ENCODE measurements around the gene AVL9.

GRCh38 chr7:32532086-32532485 lies 36.8 kb downstream of the AVL9 start:
- TF ChIP-seq CTCF (IDR thresholded peaks at IDR 0.05; ENCODE audit: insufficient read depth, low read length) (no peak), SPI1 (IDR thresholded peaks at IDR 0.05; ENCODE audit: borderline replicate concordance, low read depth) (no peak), GABPA (IDR thresholded peaks at IDR 0.05; ENCODE audit: low read depth) (no peak)
